ENCODE measurements around the gene FAM168B. TPM values are rescaled to one million over a fixed set of nuclear protein-coding genes. Genes with fewer than 3 reads are reported as not detected.

The FAM168B gene
- polyA plus RNA-seq, 1 donor (not counting 4 experiments of a cell fraction or from before 2014, with no cell fraction given) = 50.8 TPM

GRCh38 chr2:131077966-131078365 is 15.3 kb downstream of the FAM168B start:
- Histone ChIP-seq H3K27ac (ENCODE audit: control insufficient read depth, insufficient read depth, low read length) (no peak overlapping the region), H3K36me3 (ENCODE audit: control insufficient read depth in 2 of 2, extremely low read depth in 1 of 2, insufficient read depth in 2 of 2, low read length in 2 of 2) (peaks cover 32 to 42% of the 10 kb centered on the region in 2 experiments), H3K9me1 (ENCODE audit: control insufficient read depth, extremely low read depth, insufficient read depth, low read length) (no peaks in the 10 kb centered on the region), H3K4me3 (ENCODE audit: control insufficient read depth in 2 of 3, extremely low read depth in 1 of 3, insufficient read depth in 2 of 3, low read depth in 1 of 3, low read length in 3 of 3) (no peak overlapping the region), H4K20me1 (ENCODE audit: control insufficient read depth, extremely low read depth, insufficient read depth, low read length) (peaks cover 23% of the 10 kb centered on the region), H2AFZ (ENCODE audit: control insufficient read depth, low read length) (no peak overlapping the region), H3K4me2 (ENCODE audit: control insufficient read depth, extremely low read depth, insufficient read depth, low read depth, low read length) (no peak overlapping the region), H3K9ac (ENCODE audit: control insufficient read depth, extremely low read depth, insufficient read depth, low read length) (no peak overlapping the region), H3K9me3 (ENCODE audit: control insufficient read depth, low read depth, low read length) (no peaks in the 10 kb centered on the region), H3K79me2 (ENCODE audit: control insufficient read depth, insufficient read depth, low read length) (peaks cover 87% of the 10 kb centered on the region), H3K27me3 (ENCODE audit: control insufficient read depth, extremely low read depth, insufficient read depth, low read length) (no peaks in the 10 kb centered on the region), H3K4me1 (ENCODE audit: control insufficient read depth, extremely low read depth, insufficient read depth, low read length) (peaks cover 7% of the 10 kb centered on the region)
- FAIRE-seq (no peak), DNase-seq (ENCODE audit: low read depth, low spot score) (no peak)
- TF ChIP-seq EZH2 (IDR thresholded peaks at IDR 0.05; ENCODE audit: low read length) = no peak
- no peak for TF ChIP-seq CTCF (optimal IDR thresholded peaks at IDR 0.05 in 1 of 3, IDR thresholded peaks at IDR 0.05 in 1 of 3, conservative IDR thresholded peaks at IDR 0.05 in 1 of 3; ENCODE audit: extremely low read depth in 1 of 3, insufficient read depth in 2 of 3, low read length in 3 of 3)
- dilution Hi-C loops (cut with MboI; ENCODE audit: extremely low pct_ligation_motif_present, low sequenced_read_pairs) = no loop called here

GRCh38 chr2:131077182-131077846 is 15.9 kb downstream of the FAM168B start:
- no peaks in the 10 kb centered on the region for H3K9me1 ChIP-seq (ENCODE audit: control insufficient read depth, extremely low read depth, insufficient read depth, low read length)
- H3K4me1 ChIP-seq (ENCODE audit: control insufficient read depth, extremely low read depth, insufficient read depth, low read length) = peaks cover 7% of the 10 kb centered on the region
- no peak overlapping the region for H2AFZ ChIP-seq (ENCODE audit: control insufficient read depth, low read length)
- peaks cover 21% of the 10 kb centered on the region for H4K20me1 ChIP-seq (ENCODE audit: control insufficient read depth, extremely low read depth, insufficient read depth, low read length)
- no peak overlapping the region for H3K9ac ChIP-seq (ENCODE audit: control insufficient read depth, extremely low read depth, insufficient read depth, low read length)
- TF ChIP-seq CTCF (optimal IDR thresholded peaks at IDR 0.05 in 1 of 3, IDR thresholded peaks at IDR 0.05 in 1 of 3, conservative IDR thresholded peaks at IDR 0.05 in 1 of 3; ENCODE audit: extremely low read depth in 1 of 3, insufficient read depth in 2 of 3, low read length in 3 of 3) (no peak), EZH2 (IDR thresholded peaks at IDR 0.05; ENCODE audit: low read length) (no peak)
- no peak overlapping the region for H3K4me2 ChIP-seq (ENCODE audit: control insufficient read depth, extremely low read depth, insufficient read depth, low read depth, low read length)
- H3K9me3 ChIP-seq (ENCODE audit: control insufficient read depth, low read depth, low read length) = no peaks in the 10 kb centered on the region
- DNase-seq (ENCODE audit: low read depth, low spot score) (no peak), FAIRE-seq (no peak)
- no peak overlapping the region for H3K27ac ChIP-seq (ENCODE audit: control insufficient read depth, insufficient read depth, low read length)
- H3K27me3 ChIP-seq (ENCODE audit: control insufficient read depth, extremely low read depth, insufficient read depth, low read length) = no peaks in the 10 kb centered on the region
- peaks cover 89% of the 10 kb centered on the region for H3K79me2 ChIP-seq (ENCODE audit: control insufficient read depth, insufficient read depth, low read length)
- dilution Hi-C loops (cut with MboI; ENCODE audit: extremely low pct_ligation_motif_present, low sequenced_read_pairs) = no loop called here
- H3K4me3 ChIP-seq (ENCODE audit: control insufficient read depth in 2 of 3, extremely low read depth in 1 of 3, insufficient read depth in 2 of 3, low read depth in 1 of 3, low read length in 3 of 3) = no peak overlapping the region
- peaks cover 32 to 40% of the 10 kb centered on the region in 2 experiments for H3K36me3 ChIP-seq (ENCODE audit: control insufficient read depth in 2 of 2, extremely low read depth in 1 of 2, insufficient read depth in 2 of 2, low read length in 2 of 2)

Data from keratinocyte (primary cell).